HG03442 (cell line): ENCODE data around the gene FGF12.

Experiments
- ATAC-seq: cut with Tn5 transposase; IDR thresholded peaks from one replicate; pipeline ENCODE4 v1.9.1; 2021; ENCODE audit warnings: mild to moderate bottlenecking, moderate library complexity; ENCODE audit not compliant: unreplicated experiment

The FGF12 gene

DNA sequence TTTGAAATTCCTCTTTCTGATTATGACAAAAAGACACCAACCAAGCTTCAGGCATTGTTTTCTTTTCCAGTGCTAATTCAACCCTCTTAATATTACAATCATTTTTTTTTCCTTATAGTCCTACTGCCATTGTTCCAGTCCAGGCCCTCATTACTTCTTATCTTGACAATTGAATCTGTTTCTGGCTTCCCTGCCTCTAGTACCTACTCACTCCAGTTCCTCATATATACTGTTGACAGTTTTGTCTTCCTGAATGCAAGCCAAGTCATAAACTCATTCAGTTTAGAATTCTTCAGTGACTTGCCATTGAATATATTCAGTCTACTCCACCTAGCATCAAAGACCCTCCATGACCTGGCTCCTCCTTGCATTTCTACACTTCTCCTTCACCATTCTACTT, 507.4 kb downstream of the FGF12 start:
- ATAC-seq = no peak

DNA sequence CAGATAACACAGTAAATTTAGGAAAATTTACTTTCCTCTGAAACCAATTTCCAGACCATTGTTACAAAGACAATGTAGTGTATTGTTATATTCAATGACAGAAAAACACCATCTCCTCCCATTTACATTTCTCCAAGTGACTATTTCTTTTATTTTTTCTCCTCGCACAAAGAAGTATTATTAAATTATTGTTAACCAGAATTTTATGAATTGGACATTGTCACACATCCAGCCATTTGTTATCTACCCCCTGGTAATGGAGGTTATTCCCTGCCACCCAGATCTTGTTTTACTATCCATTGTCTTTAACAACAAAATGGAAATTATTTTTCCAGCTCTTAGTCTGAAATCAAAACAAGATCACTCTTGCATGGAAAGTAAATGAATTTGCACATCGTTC, 511.3 kb downstream of the FGF12 start:
- no peak for ATAC-seq

DNA sequence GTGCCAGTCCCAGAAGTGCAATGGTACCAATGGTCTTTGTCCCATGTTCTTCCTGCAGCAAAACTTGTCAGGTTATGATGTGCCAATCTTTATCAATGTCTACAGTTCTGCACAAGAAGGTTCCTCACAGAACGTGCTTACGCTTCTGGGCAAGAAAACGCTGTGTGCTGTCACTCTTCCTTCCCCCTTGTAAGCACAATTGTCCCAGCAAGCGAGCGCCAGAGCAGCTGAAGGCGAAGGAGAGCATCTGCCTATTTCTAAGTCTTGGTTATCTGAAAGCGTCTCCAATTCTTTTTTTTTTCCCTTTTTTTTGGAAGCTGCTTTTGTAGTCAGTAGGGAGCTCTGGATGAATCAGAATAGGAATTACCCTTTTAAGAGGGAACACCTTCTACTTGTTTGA, 514.4 kb downstream of the FGF12 start:
- ATAC-seq = no peak

GRCh38 chr3:192212335-192212734, 515.0 kb downstream of the FGF12 start:
- no peak for ATAC-seq

DNA sequence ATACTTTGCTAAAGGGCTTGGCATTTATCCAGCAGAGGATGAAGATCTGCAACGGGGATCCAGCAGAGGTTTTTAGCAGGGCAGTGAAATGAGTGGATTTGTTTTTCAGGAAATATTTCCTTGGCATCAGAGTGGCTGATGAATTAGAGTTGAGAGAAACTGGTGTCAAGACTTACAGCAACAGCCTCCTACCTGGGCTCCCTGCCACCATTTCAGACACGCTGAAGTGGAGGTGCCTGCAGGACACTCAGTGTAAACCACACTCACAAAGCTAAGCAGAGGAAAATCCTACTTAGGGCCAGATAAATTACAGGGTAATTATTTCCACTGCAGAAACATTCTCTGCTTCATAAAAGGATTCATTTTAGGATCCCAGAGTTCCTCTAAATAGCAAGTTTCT, 519.7 kb downstream of the FGF12 start:
- no peak for ATAC-seq

GRCh38 chr3:192207239-192207638, 520.1 kb downstream of the FGF12 start:
- ATAC-seq = no peak

GRCh38 chr3:192194085-192194484, 533.3 kb downstream of the FGF12 start:
- ATAC-seq = no peak

GRCh38 chr3:192188218-192188835, 539.0 kb downstream of the FGF12 start:
- ATAC-seq = peak; percentile 82

GRCh38 chr3:192187485-192188051, 539.8 kb downstream of the FGF12 start:
- no peak for ATAC-seq

GRCh38 chr3:192186498-192186897, 540.8 kb downstream of the FGF12 start:
- no peak for ATAC-seq

GRCh38 chr3:192186045-192186444, 541.3 kb downstream of the FGF12 start:
- no peak for ATAC-seq

DNA sequence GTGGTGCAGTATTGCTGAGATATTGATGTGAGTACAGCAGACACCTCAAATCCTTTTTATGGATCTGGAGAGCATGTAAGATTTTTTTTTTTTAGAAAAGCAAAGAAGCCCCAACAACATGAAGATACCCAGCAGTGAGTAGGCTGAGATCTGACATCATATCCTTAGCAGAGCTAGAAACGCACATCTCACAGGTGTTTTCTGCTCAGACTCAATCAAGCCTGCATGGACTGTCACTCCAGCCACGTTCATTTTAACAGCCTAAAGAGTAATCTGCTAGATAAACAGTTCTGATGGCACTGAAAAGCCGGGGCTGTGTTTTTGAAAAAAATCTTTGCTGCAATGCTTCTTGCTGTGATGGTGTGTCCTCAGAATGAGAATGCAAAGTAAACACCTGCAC, 544.2 kb downstream of the FGF12 start:
- ATAC-seq = no peak

GRCh38 chr3:192181151-192181550, 546.2 kb downstream of the FGF12 start:
- ATAC-seq = no peak

- ATAC-seq = no peak
Measured at GRCh38 chr3:192177383-192177782, 550.0 kb downstream of the FGF12 start.

DNA sequence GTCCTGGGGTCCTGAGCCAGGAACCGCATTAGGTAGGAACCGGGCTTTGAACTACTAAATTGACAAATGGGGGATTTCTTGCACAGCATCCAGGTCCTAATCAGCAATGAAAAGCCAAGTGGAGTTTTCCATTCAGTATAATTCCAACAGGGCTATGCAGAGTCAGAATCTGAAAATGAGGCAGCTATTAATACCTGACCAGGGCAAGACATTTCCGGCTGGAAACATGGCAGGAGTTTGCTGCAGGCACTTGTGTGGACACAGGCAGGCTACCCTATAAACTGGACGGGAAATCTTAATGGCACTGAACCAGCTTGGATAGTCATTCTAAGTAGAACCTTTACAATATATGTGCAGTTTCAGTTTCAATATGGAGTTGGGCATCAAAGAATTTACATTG, 553.1 kb downstream of the FGF12 start:
- no peak for ATAC-seq

DNA sequence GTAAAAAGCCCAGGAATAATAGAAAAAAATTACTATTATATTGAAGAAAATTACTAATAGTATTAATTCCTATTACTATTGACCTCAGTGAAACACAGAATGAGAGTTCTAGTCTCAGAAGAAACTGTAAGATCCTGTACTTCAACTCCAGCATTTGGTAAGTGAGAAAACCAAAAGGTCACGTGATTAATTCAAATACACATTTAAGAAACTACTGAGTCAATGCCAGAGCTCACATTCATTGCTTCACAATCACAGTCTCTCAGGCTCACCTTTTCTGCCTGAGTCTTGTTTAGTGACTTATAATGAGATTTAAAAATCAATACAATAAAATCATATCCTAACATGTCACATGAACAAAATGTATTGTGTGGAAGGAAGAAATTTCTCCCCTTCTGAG, 556.1 kb downstream of the FGF12 start:
- no peak for ATAC-seq

DNA sequence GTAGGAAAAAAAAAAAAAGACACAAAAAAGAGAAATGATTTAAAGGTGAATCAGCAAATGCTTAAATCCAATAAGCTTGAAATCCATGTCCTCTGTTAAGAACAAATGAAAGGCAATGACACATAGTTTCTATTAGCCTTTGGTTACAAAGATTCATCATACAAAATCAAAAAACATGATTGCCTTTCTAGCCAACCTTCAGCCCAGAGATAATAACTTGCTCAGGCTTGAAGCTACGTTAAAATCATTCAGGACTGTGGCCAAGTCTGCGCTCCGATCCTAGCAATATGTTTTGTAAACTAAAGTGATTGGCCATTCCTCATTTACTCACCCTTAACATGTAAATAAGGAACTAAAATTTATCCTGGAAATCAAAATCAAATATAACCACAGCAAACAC, 556.7 kb downstream of the FGF12 start:
- no peak for ATAC-seq

- no peak for ATAC-seq
Measured at GRCh38 chr3:192170031-192170430, 557.3 kb downstream of the FGF12 start.

DNA sequence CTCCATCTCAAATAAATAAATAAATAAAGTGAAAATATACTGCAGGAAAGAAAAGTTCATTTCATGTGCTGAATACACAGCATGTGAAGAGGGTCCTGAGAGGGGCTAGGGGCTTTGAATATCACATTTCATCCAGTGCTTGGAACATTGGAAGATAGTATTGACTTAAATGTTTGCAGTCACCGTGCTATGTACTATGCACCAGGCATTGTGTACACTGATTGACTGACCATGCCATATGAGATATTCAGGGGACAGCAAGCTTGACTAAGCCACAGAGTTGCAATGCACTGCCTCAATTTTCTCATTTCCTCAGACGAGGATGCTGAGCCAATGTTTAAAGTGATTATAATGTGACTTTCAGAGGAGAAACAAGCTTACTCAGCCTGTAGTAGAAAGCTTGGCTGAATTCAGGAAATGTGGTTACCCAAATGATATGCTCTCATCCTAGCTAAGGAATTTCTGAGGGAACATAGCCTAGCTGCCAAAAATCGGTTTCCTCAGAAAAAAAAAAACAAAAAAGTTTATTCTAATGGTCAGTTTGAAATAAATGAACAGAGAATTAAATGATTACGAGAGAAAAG, 557.9 kb downstream of the FGF12 start:
- ATAC-seq = no peak

- ATAC-seq = no peak
Measured at GRCh38 chr3:192168202-192168601, 559.1 kb downstream of the FGF12 start.

DNA sequence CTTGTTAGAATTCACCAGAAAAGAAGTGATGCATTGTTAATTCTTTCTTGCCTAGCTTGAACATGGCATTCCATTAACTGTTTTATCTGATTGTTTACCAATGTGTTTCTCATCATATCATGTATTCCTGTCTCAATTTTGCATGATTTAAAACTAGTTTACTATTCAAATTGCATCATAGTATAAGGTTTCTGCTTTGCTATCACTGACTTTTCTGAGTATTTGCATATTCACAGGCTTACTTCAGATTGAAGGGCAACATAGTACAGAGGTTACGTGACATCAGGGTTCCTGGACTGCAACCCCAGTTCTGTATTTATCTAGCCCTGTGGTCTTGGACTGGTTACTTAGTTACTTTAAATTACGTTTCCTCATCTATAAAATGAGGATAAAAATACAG, 561.8 kb downstream of the FGF12 start:
- ATAC-seq = no peak

GRCh38 chr3:192161661-192162060, 565.7 kb downstream of the FGF12 start:
- no peak for ATAC-seq

DNA sequence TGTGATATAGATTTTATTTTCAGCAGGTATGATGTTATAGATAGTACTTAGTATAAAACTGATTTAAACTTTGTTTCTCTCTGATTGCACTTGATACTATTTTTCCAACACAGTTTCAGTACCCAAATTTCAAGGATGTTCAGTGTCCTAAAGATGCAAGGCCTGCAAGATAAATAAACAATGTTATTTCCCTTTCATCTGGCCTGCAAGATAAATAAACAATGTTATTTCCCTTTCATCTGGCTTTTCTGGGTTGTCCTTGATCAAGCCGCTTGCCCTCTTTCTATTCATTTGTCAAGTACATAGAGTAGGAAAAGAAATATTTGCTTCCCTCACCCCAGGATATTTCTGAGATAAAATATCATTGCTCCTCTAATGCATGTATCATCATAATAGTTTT, 571.0 kb downstream of the FGF12 start:
- ATAC-seq = no peak
